Measurements from ENCODE around the gene RGPD6. TPM values are rescaled to one million over a fixed set of nuclear protein-coding genes. Genes with fewer than 3 reads are reported as not detected.
"Not testable (repeated sequence)": the region's sequence is repeated elsewhere in the genome, so short reads cannot be mapped to it uniquely, and the experiment has no call there.

The RGPD6 gene
- total RNA-seq (ENCODE audit: insufficient read depth, low replicate concordance): 109 TPM

DNA sequence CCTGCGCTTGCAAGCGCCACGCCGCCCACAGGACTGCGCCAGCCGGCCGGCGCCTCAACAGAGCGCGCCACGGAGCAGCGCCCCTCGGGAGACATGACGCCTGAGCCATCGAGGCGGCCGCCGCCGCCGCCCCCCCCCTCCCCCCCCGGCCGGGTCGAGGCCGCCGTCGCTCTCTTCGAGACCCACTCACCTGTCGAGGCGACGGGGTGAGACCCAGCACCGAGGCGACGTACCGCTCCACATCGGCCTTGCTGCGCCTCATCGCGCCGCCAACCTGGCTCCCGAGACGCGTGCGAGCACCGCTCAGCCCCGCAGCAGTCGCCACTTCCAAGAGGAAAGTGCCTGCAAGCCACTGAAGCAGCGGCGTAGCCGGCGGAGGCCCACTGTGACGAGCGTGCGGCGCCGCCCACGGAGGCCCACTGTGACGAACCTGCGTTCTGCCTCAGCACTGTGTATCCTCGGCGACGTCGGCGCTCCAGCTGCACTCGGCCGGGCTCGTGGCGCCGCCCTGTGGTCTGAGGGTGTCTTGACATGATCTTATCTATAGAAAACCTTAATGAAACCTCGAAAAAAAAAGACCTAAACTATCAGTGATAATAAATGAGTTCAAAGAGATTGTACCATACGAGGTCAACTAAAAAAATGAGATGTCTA is at the start of gene RGPD6:
RGPD6 (minus strand) TSS at position 460 of the 654 bp plus-strand sequence; CDS start at position 262, 198 bp downstream.
- DNase-seq (ENCODE audit: low spot score): not testable (repeated sequence)

DNA sequence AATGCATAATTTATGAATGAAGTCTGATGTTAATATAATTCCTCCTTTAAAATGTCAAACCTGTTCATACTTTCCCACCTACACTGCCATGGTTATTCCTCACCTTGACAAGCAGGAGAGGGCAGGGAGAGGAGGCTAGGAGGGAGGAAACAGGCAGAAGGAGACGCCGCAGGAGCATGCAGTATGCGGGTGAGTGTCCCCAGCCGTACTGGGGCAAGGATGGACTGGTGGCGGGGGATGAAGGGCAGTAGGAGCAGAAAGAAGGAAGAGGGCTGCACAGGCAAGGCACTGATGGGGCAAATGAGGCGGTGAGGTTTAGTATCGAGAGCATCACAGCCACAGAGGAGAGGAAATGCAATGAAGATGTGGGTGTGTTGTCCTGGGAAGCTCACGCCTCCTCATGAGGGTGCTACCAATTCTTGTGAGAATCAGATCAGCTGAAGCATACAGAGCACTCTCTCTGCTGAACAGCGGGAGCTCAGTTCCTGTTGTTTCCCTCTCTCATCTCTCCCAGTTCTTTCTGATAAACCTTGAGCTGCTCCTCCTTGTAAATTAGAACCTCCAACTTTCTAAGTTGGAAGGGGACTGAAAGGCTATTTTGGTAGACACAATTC is 42.4 kb upstream of the RGPD6 start:
- DNase-seq (ENCODE audit: low spot score): not testable (repeated sequence)

DNA sequence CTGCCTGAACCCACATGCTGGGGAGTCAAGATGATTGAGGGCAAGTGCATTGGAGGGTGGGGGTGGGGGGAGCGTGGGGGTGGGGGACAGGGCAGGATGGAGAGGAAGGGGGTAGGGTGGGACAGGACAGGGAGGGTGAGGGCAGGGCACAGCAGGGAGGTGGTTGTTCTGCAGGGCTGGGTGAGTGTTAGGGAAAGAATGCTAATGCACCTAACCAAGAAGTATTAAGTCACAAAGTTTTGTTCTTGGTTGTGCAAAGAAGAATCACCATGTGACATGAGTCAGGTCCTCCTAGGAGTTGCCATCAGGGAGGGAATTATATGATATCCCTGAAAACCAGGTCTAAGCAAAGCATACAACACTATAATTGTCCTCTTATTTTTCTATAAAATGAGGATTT is 36.9 kb upstream of the RGPD6 start:
- not testable (repeated sequence) for DNase-seq (ENCODE audit: low spot score)

DNA sequence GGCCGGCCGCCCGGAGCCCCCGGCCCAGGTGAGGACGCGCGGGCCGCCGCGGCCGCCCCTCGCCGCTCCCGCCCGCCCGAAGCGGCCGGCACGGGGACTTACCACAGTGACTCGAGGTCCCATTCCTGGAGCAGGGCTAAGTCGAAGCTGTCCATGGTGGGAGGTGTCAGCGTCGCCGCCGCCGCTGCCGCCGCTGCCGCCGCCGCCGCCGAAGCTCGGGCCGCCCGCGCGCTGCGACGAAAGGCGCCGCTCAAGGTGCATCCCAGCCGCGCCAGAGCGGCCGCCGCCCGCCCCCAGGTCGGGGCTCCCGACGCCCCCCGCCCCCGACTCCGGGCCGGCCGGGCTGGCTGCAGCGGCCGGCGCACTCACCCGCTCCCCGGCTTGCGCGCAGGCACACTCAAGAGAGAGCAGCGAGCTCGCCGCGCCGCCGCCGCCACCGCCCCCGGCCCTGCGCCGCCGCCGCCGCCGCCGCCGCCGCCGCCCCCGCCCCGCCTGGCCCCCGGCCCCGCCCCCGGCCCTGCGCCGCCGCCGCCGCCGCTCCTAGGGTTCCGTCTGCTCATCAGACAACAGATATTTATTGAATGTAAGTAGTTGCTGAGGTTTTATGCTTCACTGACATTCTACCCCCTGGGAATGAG is 33.7 kb upstream of the RGPD6 start:
- not testable (repeated sequence) for DNase-seq (ENCODE audit: low spot score)

DNA sequence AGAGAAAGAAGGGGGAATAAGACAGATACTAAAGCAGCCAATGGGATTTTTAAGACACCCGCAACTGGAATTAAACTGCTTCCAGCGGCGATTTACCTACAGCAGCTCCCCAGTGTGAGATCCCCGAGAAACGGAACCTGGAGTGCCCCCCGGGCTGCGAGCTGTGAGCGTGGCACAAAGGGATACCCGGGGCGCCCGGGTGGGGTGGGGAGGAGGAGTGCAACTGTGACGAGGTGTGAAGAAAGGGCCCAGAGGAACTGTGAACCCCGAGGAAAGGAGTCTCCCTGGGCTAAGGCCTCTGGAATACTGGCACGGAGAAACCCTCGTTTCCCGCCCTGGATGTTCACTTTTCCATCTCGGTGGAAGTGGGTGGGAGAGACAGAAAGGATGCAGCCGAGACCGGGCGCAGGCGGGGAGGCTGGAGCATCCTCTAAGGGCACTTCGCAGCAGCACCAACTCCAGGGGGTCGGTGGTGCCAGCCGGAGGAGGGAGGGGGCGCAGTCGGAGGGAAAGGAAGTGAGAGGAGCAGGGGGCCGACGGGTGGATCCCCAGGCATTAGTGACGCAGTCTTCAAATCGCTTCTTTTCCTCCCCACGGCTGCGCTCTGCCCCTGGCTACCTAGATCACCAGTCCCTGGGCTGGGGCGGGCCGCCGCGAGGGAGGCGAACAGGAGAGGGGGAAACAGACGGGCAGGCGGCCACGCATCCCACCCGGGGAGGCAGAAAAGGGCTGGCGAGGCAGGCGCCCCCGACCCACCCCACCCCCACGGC is 33.0 kb upstream of the RGPD6 start:
- not testable (repeated sequence) for DNase-seq (ENCODE audit: low spot score)

DNA sequence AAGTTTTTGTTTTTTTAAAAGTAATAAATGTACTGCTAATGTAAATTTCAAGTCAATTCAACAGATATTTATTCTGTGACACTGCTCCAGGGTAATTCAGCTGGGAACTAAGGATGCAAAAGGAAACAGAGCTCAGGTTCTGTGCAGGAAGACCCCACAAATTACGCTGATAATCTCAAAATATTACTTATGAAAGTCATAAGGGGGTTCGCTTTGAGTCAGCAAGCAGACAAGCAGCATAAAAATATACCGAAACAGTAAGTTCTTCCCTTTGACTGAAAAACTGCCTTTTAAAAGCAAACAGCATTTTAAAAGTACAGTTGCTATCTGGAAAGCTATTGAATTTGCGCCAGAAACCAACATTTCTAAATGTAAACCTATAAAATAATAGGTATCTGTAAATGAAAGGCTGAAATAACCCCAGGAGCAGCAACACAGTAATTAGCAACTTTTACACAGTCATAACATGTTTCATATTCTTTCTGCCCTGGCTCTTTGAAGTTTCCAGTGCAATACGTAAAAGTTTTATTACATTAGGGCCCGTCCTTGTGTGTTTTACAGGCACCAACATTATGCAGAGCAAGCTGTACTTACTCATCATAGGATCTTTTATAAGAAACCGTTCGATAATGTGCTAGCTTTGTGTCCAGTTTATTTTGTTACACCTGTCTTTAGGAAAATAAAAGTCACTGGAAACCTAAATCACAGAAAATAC is 31.9 kb upstream of the RGPD6 start:
- DNase-seq (ENCODE audit: low spot score): not testable (repeated sequence)

DNA sequence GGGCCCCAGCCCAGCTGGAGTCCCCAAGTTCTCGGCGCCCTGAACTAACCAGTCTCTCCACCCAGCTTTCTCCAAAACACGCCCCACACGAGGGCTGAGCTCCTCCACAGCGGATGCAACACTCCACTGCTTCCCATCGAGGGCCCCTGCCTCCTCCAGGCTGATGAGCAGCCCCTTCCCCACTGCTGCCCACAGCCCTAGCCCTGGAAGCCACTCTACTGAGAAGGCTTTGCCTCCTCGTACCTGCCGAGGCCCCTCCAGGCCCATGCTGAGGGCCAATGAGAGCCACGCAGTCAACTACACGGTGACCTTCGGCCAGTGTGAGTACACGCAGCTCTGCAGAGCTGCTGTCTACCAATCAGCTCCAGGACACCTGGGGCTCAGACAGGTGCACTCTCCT is 28.0 kb upstream of the RGPD6 start:
- not testable (repeated sequence) for DNase-seq (ENCODE audit: low spot score)

DNA sequence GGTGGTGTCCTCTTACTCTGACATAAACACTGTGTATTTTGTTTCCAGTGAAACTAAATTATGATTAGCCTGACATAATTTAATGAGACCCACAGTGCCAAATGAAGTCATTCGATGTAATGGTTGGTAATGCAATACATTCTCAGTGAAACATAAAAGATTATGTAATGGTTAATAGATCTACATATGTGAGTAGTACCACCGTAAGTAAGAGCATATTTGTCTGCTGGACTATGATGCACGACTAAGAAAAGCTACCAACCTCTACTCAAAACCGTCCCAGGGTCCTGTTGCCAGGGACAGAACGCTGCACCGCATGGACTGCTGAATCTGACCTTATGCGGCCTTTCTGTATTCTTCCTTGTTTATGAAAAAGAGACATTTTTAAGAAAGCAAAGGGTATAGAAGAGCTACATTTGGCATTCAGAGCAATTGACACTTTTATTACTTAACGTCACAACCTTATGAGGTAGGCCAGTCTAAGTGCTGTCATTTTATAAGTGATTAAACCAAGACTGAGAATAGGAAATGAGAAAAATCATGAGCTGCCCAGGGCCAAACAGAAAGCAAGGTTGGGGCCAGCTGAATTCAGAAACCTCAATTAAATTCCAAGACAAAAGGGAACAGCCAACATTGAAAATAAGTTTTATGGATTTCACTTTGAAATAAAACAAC is 27.0 kb upstream of the RGPD6 start:
- DNase-seq (ENCODE audit: low spot score): not testable (repeated sequence)

DNA sequence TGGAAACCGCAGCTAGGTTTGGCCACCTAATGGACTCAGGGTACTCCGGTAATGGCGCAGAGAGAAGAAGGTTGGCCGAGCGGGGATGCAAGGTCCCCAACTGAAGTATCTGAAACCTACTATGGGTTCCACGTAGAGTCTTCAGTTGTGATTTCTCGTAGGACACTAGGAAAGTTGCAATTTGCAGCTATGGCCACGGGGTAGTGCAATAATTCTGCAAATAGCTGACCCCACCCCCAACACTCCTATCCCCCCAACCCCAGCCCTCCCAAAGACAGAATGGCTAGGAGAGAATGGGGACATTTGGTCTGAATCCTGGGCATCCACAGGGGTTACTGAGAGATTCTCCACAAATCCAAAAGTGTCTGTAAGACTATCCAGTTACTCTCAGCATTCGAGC is 25.1 kb upstream of the RGPD6 start:
- DNase-seq (ENCODE audit: low spot score): not testable (repeated sequence)

DNA sequence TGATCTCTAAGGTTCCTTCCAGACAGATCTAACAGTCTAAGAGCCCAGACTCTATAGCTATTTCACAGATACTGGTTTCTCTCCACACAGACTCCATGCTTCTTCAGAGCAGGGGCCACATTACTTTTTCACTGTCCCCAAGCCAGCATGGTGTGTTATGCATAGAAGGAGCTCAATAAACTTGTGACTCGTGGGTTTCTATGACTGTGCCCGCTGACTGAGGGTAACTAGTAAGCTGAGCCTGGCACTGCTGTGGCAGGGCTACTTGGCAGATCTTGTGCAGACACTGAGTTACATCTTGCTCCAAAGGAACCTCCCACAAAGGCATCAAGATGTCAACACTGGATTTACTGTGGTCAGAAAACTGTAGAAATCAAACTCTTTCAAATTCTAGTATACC is 15.0 kb upstream of the RGPD6 start:
- not testable (repeated sequence) for DNase-seq (ENCODE audit: low spot score)

DNA sequence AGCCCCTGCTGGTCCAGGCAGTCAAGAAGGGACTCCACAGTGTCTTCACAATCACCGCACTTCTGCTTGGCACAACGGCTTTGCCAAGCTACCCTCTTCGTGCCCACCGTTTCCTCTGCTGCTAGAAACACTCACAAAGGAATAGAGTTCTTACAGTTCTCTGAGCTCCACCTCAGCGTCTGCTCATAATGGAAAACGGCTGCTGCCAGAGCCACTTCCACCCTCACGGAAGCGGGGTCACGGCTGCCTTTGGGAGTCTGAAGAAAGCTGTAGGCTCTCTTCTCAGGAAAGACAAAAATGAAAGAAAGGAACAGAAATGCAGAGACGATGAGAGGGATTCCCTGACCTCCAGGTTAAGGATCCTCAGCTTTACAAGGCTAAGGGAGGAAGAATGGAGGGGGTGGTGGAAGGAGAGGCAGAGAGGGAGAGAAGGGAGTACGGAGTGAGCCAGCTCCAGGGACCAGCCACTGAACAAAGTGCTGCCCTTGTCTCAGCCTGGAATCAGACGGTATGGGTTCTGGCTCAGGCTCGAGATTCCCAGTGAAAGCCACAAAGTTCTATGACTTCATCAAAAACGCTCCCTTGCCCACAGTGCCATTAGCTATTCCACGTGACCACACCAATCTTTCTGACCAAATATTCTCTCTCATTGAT is 12.8 kb upstream of the RGPD6 start:
- DNase-seq (ENCODE audit: low spot score): not testable (repeated sequence)

DNA sequence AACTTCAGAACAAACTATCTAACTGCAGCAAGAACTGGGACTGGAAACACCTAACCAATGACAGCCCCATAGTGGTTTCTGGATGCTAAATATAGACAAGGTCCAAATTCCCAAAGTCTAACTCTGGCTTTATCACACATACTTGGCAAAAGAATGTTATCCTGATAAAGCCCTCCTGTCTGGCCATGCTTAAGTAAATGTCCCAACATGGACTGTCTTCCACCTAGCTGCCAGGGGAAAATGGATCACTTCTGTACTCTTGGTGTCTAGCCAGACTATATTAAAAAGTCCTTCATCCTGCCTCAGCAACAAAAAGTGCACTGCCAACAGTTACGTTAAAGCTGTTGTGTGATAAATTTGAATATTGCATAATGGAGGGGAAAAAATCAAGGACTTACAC is 11.5 kb upstream of the RGPD6 start:
- DNase-seq (ENCODE audit: low spot score): not testable (repeated sequence)

DNA sequence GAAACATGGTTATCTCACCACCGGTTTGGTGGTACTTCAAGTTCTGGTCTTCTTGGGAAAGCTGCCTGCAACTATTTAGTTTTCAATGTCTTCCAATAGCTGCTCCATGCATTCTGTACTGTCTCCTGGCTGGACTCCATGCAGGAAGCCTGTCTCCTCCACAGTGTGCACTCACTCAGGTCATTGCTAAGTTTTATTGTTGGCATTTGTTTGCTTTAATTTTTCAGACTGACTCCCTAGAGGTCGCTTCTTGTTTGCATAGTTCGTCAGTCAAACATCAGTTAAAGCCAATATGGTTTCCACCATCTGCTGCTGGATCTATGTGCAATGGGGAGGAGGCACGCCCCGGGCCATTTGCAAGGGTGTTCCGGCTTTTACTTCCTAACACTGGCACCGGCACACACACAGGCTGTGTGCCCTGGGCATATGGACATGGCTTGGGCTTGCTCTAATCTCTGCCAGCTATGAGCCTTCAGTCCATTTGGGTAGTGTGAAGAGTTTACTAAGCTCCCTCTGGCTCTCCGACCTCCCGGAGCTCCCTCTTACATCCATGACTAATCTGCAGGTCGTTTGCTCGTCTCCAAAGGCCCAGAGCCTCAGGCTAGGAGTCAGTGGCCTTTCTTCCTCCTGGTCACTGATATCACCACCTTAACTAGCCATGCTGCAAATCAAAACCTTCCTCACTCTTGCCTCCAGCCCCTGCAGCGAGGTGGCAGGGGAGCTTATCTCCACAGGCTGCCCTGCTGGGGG is 2.4 kb upstream of the RGPD6 start:
- DNase-seq (ENCODE audit: low spot score): not testable (repeated sequence)

DNA sequence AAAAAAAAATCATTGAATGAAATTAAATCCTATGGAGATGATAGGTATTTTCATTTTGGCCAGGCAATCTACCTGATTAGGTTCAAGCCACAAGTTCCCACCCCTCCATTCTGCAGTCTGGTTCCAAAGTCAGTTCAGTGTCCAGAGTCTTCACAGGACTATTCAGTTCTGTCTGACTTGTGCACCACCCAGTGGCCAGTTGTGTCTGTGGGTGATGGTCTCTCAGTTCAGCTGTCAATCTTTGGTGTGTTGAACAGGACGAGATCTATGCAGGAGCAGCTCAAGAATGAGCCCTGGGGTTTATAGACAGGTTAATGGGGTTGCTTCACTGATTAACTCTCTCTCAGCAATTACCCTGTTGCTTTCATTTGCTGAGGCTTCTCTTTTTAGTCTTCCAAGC is 1.4 kb upstream of the RGPD6 start:
- not testable (repeated sequence) for DNase-seq (ENCODE audit: low spot score)

DNA sequence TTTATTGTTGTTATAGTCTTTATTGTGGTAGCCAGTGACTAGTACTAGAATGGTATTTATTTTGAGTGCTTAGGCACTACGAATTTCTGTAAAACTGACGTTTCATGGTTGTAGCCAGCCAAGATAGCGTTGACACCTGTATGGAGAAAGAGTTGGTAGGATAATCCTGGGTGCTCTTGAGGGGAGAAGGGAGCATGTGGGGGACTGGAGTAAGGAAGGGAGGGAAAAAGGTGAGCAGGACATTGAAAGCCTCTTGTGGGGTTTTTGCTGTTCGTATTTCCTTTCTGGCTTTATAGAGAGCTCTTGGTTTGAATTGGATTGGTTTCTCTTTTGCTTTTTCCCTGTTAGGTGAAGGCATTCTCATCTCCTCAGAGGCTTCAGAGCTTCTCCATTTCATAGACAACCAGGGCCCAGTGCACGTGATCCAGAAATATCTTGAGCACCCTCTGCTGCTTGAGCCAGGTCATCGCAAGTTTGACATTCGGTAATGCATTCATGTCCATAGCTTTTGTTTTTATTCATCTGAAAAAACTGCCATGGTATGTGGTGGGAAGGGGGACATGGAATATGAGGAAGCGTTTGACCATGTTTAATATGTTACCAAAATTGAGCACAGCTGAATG is 77.2 kb downstream of the RGPD6 start:
- not testable (repeated sequence) for DNase-seq (ENCODE audit: low spot score)

DNA sequence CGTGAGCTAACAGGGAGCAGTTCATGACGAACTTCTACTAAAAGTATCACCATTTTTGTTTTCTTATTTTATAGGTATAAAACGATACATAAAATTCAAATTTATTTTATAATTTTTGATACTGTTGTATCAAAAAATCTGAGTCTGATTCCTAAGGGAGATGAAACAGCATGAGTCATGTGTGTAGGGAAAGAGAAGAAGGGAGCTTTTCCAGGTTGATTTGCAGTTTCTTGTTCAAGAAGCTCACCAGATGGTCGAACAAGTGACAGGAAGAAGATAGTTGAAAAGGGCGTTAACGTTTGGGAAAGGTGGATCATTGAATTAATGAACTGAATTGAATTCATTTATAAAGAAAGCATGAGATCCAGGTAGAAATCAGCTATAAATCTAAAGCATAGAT is 81.0 kb downstream of the RGPD6 start:
- not testable (repeated sequence) for DNase-seq (ENCODE audit: low spot score)

DNA sequence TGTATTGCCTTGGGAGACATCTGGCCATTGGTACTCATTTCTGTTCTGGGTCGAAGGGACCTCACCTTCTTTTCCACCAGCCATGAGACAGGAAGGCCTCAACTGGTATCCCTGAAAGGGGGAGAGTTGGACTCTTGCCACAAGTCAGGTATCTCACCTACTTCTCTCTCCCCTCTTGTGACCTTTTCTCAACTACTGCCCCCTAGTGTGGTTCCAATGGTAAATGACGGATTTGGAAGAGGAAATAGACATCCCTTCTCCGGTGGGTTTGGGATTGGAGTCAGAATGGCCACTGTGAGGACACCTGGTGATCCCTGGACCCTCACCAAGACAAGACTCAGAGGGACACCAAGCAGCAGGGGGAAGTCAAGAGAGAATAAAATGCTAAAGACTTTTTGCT is 82.5 kb downstream of the RGPD6 start:
- not testable (repeated sequence) for DNase-seq (ENCODE audit: low spot score)

DNA sequence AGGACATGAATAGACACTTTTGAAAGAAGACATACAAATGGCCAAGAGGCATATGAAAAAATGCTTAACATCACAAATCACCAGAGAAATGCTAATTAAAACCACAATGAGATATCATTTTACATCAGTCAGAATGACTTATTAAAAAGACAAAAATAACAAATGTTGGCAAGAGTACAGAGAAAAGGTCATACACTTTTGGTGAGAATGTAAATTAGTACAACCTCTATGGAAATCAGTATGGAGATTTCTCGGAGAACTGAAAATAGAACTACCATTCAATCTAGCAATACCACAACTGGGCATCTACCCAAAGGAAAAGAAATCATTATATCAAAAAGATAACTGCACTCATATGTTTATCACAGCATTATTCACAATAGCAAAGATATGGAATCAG is 88.0 kb downstream of the RGPD6 start:
- not testable (repeated sequence) for DNase-seq (ENCODE audit: low spot score)

DNA sequence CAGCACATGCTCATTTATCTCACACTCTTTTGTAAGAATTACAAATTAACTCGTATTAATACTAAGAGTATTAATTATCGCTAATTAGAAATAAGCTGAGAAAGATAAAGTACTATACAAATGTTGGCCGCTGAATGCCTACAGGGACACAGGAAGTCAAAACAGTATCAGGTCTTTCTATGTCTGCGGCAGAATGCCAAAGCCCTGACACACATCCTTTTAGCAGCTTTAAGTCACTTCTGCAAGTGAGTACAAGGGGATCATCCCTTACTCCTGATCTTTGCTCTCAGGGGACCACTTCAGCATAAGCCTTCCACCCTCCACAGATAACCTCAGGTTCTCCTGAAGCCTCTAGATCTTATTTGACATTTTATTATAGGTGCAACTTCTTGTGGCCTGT is 94.3 kb downstream of the RGPD6 start:
- DNase-seq (ENCODE audit: low spot score): not testable (repeated sequence)
